Measurements from ENCODE around the gene NBPF3. TPM values are rescaled to one million over a fixed set of nuclear protein-coding genes. Genes with fewer than 3 reads are reported as not detected.

The NBPF3 gene
- total RNA-seq, 2 experiments from 2014 or later = 1.0 TPM; not detected in 1

- Histone ChIP-seq H3K9me2 (ENCODE audit: insufficient read depth, low read length) (no peaks in the 10 kb centered on the region), H4K20me1 (ENCODE audit: insufficient read depth, low read length) (no peaks in the 10 kb centered on the region), H3K27ac (ENCODE audit: low read depth, low read length, poor library complexity, severe bottlenecking) (no peak overlapping the region), H3K79me2 (ENCODE audit: insufficient read depth, low read depth, low read length) (no peaks in the 10 kb centered on the region), H2AFZ (ENCODE audit: low read length) (no peak overlapping the region), H3K4me1 (ENCODE audit: insufficient read depth, low read length, poor library complexity, severe bottlenecking) (no peaks in the 10 kb centered on the region), H3K4me2 (ENCODE audit: low read length) (no peak overlapping the region), H3K36me3 (ENCODE audit: insufficient read depth, low read length) (no peaks in the 10 kb centered on the region), H3K4me3 (ENCODE audit: low read depth, low read length, poor library complexity, severe bottlenecking) (no peak overlapping the region), H3K9me3 (ENCODE audit: low read length) (no peaks in the 10 kb centered on the region)
- intact Hi-C loops (cut with micrococcal nuclease; ENCODE audit: unreplicated experiment) = no loop called here
- TF ChIP-seq CTCF (conservative IDR thresholded peaks at IDR 0.05; ENCODE audit: low read length) (no peak), EZH2phosphoT487 (IDR thresholded peaks at IDR 0.05; ENCODE audit: borderline replicate concordance, low read depth, low read length) (no peak)
- ChIA-PET CTCF (ENCODE audit: unreplicated experiment) (no interaction called here), POLR2A (no interaction called here)
- no peak for DNase-seq (ENCODE audit: low spot score)
- no TSS peak for BruUV-seq (replicated peaks)
Measured at GRCh38 chr1:21434394-21434793, 5.5 kb upstream of the NBPF3 start.

- Histone ChIP-seq H3K4me1 (ENCODE audit: insufficient read depth, low read length, poor library complexity, severe bottlenecking) (no peaks in the 10 kb centered on the region), H3K36me3 (ENCODE audit: insufficient read depth, low read length) (no peaks in the 10 kb centered on the region), H3K27ac (ENCODE audit: low read depth, low read length, poor library complexity, severe bottlenecking) (no peak overlapping the region), H3K4me3 (ENCODE audit: low read depth, low read length, poor library complexity, severe bottlenecking) (no peak overlapping the region), H3K79me2 (ENCODE audit: insufficient read depth, low read depth, low read length) (no peaks in the 10 kb centered on the region), H4K20me1 (ENCODE audit: insufficient read depth, low read length) (no peaks in the 10 kb centered on the region), H3K9me2 (ENCODE audit: insufficient read depth, low read length) (no peaks in the 10 kb centered on the region), H3K4me2 (ENCODE audit: low read length) (no peak overlapping the region), H2AFZ (ENCODE audit: low read length) (no peak overlapping the region), H3K9me3 (ENCODE audit: low read length) (no peaks in the 10 kb centered on the region)
- BruUV-seq (replicated peaks) = no TSS peak
- TF ChIP-seq CTCF (conservative IDR thresholded peaks at IDR 0.05; ENCODE audit: low read length) (no peak), EZH2phosphoT487 (IDR thresholded peaks at IDR 0.05; ENCODE audit: borderline replicate concordance, low read depth, low read length) (no peak)
- no peak for DNase-seq (ENCODE audit: low spot score)
- ChIA-PET CTCF (ENCODE audit: unreplicated experiment) (no interaction called here), POLR2A (no interaction called here)
- intact Hi-C loops (cut with micrococcal nuclease; ENCODE audit: unreplicated experiment) = no loop called here
Measured at GRCh38 chr1:21435646-21436487, 4.1 kb upstream of the NBPF3 start.

Data from OCI-LY7 (cell line).